ENCODE data around the gene ACBD4.

- TF ChIP-seq CTCF (IDR thresholded peaks at IDR 0.05): no peak
- TF ChIP-seq POLR2A (IDR thresholded peaks at IDR 0.05): no peak
- no peak for TF ChIP-seq EP300 (IDR thresholded peaks at IDR 0.05)
These were observed 47.5 kb upstream of the ACBD4 start for GRCh38 chr17:45087978-45088377.

Data from gastroesophageal sphincter (tissue), 3 donors.